ENCODE data around the gene SOCS1.

GRCh38 chr16:11229906-11230305, 26.1 kb downstream of the SOCS1 start:
- no peak for TF ChIP-seq CTCF (IDR thresholded peaks at IDR 0.05; ENCODE audit: insufficient read depth, low read length)
- TF ChIP-seq GABPA (IDR thresholded peaks at IDR 0.05; ENCODE audit: low read depth) = no peak
- no peak for TF ChIP-seq POLR2AphosphoS5 (IDR thresholded peaks at IDR 0.05; ENCODE audit: low read depth)
